ENCODE measurements around the gene NUDT12.

Gene NUDT12

DNA sequence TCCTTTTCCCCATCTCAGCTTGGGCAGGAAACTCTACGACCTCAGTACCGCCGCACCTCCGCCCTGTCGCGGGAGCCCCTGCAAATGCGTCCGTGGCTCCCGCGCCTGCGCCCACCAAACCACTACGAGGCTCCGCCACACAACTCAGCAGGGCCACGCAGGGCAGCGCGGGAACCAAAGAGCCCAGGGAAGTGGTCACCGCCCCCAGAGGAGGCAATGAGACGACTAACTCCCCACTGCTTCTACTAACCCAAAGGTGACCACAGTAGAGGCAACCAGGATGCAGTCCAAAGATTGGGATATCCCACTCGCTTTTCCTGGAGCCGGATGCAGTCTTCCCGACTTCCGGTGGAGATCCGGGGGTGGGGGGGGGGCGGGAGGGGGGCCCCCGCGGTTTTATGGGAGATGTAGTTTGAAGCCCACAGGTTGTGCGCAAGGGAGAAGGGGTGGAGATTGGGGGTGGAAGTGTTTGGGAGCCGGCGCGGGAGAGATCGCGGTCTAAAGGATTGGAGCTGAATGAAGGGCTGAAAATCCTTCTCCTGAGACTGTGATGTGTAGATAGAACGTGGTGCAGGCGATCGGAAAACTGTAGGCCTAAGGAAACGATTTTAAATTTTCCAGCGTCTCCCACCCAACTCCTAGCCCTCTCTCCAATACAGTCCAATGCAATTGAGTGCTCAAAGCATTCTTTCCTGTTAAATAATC lies at the start of gene NUDT12:
Gene NUDT12 (minus strand): TSS at position 337 of the 705 bp plus-strand sequence. CDS start 2,541 bp downstream, outside the sequence.
- peak; percentile 41 for DNase-seq

DNA sequence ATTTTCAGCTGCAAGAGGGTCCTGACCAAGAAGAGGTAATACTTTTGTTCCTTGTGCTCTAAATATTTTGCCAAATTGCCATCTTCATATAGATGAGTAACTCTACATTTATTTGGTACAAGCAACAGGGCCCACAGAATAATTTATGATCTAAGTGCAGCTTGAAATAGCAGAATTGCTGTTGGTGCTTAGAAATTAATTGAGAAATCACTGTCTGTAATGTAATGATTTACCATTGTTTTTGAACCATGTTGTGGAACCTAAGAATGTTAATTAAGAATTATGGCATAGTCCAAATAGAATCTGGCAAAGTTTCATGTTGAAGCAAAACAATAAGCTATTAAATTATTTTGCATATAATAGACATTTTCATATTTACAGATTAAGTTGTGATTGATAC lies 44.8 kb upstream of the NUDT12 start:
- DNase-seq, result no peak

DNA sequence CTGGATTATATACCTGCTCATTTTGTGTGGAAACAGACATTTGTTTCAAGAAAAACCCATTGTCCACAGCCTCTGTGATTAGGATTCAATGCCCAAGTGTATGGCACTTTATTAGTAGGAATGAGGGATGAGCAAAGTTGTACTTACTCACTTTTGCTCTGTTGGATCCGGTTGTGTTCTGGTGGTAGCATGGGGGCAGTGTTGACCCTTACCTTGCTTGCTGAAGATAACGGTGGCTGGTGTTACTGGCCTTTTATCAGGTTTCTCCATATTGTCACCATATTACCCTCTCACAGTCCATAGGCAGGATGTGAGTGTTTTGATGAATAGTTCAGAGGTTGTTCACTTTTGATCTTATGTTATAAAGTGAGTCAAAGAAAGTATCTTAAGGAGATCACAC lies 42.7 kb upstream of the NUDT12 start:
- no peak for DNase-seq

DNA sequence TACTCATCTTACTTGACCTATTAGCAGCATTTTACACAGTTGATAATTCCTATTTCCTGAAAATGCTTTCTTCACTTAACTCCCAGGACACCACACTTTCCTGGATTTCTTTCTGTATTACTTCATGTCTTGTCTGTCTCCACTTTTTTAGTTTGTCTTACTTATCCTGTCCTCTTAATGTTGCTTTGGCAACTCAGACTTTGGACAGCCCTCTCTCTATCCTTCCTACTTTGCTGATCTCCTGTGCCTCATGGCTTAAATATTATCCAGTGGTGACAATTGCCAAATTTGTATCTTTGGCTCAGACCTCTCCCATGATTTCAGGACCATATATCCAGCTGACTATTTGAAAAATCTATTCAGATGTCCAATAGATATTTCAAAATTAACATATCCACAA lies 39.8 kb upstream of the NUDT12 start:
- DNase-seq, result no peak

DNA sequence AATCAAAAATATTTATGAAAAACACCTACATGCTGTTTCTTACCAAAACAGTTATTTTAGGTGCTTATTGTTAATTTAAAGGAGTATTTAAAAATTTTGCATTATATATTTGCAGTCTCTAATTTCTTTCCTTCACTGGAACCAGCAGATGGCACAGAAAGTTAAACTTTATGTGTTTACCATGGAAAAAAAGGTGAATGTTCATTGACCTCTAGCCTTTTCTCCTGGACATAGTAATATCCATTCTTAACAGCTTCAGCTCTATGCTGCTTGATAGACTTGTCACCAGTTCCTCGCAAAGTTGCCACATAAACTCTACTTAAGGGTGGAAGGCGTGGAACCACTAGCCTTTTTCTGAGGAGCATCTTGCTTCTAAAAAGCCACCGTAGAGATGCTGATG lies 38.7 kb upstream of the NUDT12 start:
- DNase-seq, result no peak

DNA sequence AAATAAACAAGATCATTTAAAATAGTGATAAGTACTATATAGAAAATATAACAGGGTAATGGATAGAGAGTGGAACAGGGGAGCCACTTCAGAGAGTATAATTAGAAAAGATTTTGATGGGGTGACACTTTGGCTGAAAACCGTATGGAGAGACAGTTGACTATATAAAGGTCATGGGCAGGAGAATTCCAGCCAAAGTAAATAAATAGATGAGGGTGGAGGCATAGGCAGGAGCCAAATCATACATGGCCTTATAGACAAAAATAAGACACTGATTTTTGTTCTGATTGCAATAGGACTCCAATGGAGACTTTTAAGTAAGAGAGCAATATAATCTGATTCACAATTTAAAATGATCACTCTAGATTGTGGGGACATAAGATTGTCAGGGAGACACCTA lies 37.5 kb upstream of the NUDT12 start:
- DNase-seq, result no peak

DNA sequence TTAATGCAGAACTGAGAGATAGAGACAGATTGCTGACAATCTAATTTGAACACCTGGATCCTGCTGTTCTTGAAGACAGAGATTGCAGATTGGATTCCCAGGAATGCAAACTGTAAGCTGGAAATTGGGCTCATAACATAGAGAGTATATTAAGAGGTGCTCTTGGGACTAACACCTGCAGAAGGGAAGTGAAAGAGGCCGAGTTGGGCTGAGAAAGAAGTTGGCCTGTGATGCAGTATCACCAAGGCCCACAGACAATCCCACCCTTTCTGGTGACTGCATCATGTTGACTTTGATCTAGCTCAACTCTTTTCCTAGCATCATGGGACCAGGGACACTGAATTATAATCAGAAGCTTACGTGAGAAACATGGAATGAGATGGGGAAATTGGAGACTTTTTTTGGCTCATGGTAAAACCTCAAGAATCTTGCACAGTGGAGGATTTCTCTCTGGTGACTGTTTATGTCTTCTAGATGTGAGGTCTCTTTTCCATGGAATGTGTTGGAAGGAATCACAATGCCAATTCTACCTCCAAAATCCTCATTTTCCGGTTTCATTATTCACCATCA lies 36.5 kb upstream of the NUDT12 start:
- no peak for DNase-seq

DNA sequence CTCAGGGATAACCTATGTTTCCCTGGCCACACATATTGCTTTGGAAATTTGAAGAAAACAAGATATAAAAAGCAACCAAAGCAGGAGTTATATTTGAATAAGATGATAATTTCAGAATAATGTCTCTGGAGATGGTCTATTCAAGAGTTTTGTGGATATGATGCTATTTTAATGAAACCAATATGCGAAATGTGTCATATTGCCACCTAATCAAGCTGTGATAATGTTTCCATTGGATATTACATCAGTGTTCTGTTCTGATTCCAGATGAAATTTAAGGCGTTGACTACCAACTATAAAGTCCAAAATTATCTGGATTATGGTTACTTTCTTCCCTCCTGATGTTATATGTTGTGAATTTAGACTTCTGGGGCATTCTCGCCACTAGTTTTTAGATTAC lies 27.6 kb upstream of the NUDT12 start:
- no peak for DNase-seq

DNA sequence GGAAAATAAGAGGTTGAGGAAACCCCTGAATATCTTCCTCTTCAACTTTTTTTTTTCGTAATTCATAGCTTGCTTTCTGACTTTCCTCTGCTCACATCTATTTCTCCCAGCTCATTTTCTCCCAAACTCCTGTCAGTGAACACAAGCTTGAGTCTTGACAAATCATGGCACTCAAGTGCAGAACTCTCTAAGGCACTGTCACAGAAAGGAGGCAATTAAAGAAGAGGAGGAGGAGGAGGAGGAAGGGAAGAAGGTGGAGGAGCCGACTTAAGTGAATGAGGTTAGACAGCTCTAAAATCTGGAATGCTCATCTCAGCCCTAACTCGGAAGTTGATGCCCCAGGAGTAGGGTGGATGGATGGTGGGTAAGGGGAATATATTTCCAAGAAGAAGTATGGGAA lies 27.2 kb upstream of the NUDT12 start:
- DNase-seq, result no peak

DNA sequence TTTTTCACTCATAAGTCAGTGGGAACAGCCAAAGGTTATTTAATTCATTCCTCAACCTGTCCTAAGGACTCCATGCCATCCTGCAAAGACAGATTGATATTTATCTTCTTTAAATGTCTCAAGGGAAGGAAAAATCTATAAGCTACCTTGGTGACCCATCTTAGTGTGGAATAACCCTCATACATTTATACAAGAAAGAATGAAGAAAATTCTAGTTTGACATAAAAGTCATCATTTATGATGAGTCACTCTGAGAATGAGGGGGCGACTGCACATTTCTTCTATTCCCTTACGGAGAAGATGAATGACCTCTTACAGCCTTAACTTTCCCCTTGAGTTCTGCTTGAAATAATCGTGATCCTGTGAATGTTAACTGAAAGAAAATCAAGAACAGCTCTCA lies 26.8 kb upstream of the NUDT12 start:
- DNase-seq, result no peak

DNA sequence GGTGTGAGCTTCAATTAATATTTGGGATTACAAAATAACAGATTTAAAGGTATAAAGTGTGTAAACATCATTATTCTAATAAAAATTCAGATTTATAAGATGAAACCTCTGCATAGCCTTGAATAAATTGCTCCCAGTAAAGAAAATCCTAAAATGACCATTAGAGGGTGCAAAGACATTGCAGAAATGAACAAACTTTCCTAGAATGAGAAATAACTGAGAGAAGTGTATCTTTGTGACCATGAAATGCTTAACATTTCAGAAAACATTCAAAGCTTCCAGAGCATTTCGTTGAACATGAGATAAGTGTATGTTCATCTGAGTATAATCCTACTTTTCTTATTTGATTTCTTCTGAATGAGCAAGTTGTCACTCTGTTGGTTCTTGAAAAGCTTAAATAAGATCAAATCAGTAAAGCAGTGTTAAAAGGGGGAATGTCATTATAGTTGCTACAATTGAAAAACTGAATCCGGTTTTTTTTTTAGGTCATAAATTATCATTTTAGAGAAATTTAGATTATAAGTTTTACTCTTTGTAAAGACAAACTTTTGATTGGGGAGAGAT lies 24.7 kb upstream of the NUDT12 start:
- DNase-seq, result no peak

DNA sequence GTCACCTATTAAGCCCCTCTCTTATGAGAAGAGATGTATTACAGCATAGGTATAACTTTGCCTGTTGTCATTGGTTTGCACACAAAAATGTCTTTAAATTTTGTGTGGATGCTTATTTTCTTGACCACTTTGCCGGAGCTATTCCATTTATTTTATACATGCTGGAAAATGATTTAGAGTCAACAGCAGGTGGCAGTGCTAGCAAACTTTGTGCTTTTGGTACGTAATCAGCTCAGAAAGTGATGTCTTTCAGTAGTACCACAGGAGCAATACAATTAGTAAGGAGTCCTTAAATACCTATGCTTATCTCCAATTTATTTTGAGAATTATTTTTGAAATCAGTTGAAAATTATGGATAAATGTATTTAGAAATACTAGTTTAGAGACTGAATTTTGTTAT lies 19.8 kb upstream of the NUDT12 start:
- DNase-seq, result no peak

DNA sequence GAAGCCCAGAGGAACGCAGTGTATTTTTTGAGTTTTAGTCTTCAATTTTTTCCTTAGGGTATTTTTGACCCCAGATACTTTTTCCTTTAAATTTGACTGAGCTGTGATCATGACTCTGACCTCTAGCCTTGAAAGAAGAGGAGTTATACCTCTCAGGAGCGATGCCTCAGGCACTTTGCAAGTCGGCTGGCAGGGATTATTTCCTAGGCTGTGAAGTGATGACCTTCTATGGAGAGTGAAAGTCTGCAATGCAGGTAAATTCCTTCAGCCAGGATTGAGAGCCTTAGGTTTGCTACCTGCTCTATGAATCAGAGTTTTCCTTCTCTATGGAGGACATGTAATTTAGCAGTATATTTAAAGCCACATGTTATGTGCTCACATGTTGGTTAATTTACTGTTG lies 10.8 kb upstream of the NUDT12 start:
- no peak for DNase-seq

DNA sequence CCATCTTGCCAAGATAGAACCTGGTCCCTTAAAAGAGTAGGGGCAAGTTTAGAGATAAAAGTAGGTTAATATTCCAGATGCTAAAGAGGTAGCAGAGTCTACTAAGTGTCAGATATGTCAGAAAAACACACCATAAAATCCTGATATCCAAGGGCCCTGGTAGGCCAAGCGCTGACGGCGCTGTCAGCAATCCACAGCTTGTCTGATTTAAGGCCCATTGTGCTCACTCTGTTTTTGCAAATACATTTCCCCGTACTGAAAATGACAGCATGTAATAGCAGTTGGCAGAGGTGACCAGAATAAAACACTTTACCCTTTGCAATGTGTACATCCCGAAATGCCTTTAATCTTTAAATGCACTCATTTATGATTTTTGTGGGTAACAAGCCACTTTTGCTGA lies 9.9 kb upstream of the NUDT12 start:
- no peak for DNase-seq

DNA sequence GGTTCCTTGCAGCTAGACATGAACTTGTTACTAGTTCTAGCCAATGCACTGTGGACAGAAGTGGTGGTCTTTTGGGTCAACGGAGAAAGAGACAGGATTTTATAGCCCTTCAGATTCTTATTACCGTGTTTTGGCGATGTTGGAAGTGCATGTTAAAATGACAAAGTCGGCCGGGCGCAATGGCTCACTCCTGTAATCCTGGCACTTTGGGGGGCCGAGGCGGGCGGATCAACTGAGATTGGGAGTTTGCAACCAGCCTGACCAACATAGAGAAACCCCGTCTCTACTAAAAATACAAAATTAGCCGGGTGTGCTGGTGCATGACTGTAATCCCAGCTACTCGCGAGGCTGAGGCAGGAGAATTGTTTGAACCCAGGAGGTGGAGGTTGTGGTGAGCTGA lies 9.1 kb upstream of the NUDT12 start:
- no peak for DNase-seq

DNA sequence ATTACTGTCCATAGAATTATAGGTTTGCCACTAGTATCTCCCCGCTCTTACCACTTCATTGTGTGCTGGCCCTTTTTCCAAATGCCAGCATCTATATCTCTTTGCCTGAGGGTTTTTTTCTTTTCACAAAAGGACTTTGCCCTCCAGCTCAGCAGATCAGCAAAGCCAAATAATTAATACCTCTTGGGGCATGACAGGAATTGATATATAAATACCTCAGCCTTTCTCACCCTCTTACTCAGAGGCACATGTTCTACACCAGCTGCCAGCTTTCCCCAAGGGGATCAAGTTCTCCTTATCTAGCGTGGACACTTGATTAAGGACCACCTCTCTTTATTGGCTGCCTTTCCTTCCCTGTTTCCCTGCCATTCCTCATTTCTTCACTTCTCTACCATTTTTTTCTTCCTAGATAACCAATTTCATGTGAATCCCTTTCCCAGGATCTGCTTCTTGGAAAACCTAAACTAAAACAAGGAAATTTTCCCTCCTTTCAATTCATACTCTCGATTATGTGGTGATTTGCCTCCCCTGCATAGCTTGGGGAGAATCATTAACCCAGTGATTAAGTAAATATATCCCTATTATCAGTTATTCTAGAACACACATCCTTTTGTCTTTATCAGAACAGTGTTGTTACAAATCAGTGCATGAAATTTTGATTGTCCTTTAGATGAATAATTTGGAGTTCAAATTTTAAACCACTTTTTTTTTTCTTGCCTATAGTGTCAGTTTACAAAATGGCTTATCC lies 6.9 kb upstream of the NUDT12 start:
- no peak for DNase-seq

DNA sequence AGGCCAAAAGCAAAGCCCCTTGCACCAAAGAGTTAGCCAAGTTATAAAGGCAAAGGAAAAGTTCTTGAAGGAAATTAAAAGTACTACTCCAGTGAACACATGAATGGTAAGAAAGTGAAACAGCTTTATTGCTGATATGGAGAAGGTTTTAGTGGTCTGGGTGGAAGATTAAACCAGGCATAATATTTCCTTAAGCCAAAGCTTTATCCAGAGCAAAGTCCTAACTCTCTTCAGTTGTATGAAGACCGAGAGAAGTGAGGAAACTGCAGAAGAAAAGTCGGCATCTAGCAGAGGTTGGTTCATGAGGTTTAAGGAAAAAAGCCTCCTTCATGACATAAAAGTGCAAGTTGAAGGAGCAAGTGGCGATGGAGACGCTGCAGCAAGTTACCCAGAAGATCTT lies 3.1 kb upstream of the NUDT12 start:
- DNase-seq, result no peak

DNA sequence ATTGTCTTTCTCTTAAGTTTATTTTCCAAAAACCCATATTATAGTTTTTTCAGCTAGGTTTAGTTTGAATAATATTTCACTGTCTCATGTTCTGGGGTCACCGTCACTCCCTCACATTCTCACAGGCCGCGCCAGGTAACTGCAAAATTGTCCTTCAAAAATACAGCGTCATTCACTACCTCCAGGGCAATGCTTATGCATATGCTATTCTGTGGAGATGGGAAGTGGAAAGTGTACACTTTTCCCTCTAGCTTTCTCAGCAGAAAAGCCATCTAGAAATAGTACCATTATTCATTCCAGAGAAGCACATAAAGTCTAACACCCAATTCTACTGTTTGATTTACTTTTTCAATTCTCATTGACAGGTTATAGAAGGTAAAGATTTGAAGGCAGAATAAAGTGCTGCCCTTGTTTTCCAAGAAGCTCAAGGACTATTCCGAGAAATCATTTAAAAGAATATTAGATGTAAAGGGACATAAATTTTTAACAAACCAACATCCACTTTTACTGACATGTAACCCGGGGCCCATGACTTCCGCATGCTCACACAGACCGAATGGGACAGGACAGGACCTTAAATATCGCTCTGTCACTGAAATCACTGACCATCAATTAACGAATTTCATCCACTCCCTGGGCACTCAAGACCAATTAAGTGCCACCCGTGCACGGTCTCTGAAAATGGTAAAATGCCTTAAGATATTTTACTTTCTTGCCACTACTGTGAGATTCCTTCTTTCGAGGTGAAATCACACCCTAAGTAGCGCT lies 720 bp downstream of the NUDT12 start:
- DNase-seq, result no peak

DNA sequence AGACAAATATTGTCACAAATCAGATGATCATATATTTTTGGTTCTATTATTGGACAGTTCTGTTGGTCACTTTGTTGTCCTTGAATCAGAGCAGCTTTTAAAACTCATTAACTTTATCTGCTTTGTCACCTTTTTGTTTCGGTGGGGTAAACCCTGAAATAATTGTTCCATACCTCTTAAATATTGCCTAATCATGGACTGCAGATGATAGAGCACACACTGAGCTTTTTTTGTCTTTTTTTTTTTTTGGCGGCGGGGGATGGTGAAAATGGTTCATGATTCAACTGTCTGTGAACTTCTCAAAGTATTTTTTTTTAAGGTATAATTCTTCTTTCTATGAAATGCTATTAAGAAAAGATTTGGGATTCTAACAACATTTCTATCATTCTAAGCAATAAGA lies 1.8 kb downstream of the NUDT12 start:
- DNase-seq, result no peak

DNA sequence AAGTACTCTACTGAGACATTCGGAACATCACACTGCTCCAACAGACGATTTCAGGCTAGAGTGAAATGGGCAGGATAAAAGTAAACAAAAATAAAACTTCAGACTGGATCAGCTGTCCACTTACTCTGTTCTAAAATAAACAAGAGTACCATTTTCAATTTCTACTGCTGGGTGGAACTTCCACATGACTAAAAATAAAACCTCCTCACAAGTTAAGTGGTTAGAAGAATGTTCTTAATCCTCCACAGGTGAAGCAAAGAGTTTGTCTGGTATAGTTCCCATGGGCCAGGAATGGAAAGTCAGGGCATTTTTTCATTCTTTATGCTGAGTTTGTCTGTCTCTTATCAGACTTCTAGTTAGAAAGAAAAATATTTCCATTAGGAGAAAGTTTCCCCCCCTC lies 15.7 kb downstream of the NUDT12 start:
- no peak for DNase-seq

DNA sequence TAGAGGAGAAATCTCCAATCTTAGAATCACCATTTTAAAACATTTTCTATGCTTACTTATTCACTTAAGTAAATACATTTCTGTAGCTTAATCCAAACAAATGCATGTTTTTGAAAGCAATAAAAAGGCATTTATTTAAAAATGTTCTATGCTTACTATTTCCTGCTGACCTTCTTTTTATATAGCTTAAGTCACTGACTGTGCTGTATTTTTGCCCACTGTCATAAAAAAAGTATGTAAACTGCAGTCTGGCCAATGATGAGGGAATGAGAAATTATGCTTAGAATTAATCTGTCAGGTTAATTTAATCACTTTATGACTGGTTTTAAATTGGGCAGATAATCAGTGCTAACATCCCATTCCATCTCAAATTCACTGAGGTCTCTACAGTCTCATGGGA lies 20.1 kb downstream of the NUDT12 start:
- DNase-seq, result no peak

DNA sequence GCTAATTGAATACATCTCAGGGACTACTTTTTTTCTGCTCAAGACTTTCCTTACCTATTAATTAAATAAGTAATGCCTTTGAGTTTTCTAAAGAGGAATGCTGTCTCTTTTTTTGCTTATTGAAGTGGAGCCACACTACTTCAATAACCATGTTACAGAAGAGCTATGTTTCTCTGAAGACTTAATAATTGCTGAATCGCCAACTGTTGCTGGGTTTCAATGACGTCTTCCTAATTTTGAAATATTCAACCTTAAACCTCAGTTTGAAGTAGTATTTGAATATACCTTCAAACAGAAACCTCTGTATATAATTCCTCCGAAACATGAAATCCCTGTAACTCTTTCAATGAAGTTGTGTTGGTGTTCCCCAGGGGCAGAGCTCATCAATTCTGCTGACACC lies 21.0 kb downstream of the NUDT12 start:
- no peak for DNase-seq

DNA sequence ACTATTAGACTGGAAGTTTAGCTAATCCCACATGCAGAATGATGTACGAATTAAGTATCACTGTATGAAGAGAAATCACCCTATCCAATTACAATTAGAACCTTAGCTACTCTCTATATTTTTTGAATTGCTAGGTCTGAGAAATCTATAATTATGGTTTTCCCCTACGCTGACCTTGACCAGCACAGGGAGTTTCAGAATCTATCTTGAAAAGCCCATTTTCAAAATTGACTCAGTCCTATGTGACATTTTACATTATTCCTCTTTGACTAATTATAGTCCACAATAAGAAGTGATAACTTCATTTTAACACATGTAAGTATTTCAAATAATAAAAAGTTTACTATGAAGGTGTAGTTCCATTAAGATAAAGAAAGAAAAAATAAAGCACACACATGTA lies 21.5 kb downstream of the NUDT12 start:
- DNase-seq, result no peak

All from GDM1 (cell line).